Astrocyte of the hippocampus (primary cell): Measurements from ENCODE around the gene PAK3.
A peak's percentile ranks its signal among the peaks of the same experiment; 100 is the strongest.

Experiments used
- DNase-seq: peaks from one replicate; pipeline ENCODE4 v3.0.0; 2011; ENCODE audit warnings: low read depth, low spot score

Gene PAK3

DNA sequence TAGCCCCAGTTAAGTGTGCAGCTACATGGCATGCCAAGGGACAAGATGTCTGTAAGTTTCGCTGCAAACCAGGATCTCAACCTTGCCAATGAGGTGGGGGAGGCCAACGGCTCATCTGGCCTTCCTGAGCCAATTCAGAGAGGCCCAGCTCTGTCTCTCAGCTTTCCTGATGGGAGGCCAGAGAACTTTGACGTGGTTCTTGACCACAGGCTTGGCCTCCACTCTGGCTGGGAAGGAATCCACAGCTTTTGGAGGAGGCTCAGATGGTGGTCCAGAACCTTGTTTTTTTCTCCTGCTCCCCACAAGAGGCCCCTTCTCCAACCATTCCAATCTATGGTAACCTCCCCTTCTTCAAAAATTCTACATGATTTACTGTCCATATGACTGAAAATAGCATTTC is 164.5 kb downstream of the PAK3 start:
- no peak for DNase-seq

DNA sequence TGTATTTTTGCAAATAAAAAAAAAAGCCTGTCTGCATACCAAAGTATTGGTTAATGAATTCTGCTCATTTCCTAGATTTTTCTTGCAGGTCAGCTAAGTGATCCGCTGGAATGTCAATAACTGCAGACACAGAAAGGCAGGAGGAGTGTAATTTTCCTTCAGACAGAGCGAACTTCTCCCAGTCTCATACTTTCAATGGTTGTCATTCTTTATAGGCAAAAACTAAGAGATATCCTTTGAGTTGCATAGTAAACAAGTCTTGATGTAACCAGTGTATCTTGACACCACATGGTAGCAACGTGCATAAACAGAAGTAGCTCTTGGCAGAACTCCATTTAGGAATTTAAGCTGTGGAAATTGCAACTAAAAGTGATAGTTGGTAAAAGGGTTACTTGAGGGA is 166.1 kb downstream of the PAK3 start:
- peak; percentile 16 for DNase-seq

DNA sequence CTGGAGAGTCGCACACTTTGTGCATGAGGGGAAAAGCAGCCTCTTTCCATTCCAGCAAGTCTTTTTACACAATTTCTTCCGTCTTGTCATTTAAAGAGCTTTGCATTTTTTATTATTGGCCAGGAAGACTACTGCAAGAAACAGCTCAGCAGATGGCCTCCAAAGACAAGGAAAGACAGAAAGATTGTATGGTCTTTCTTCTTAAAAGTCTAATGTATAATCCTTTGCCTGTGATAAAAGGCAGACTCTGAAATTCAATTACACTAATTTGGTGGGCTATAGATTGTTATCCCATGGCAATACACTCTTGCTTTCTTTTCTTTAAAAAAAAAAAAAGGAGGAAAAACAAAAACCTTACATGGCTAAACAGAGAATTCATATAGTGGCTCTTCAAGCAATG is 168.4 kb downstream of the PAK3 start:
- DNase-seq: no peak

DNA sequence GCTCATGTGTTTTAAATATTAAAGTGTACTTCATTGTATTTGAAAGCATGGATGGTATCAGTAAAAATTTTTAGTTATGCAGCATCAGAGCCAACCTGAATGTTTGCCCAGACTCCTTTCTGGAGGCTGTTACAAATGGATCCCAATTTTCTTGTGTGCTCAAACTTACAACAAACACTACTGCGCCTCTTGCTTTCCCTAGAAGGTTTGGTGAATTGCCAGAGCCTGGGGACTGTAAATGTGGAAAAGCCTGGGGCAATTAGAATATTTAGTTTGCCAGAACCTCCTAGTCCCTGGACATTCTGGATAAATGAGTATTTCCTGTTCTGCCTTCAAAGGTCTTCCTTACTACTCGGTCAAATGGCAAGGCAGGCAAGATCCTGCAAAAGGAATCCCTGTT is 169.5 kb downstream of the PAK3 start:
- DNase-seq: no peak

DNA sequence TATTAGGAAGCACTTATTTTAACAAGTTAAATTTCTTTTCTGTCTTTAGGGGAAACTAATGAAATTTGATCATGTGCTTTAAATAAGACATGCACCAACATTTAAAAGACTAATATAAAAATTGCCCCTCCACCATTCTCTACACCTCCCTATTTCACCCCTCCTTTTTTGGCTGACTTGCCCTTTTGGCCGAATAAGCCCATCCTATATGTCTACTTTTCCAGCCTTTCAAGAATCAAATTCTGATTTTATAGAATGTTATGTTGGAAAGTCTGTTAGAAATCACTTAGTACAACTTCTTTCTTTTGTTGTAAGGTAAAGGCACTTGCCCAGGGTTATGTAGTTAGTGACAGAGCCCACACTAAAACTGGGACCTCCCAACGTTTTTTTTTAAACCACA is 172.5 kb downstream of the PAK3 start:
- no peak for DNase-seq

DNA sequence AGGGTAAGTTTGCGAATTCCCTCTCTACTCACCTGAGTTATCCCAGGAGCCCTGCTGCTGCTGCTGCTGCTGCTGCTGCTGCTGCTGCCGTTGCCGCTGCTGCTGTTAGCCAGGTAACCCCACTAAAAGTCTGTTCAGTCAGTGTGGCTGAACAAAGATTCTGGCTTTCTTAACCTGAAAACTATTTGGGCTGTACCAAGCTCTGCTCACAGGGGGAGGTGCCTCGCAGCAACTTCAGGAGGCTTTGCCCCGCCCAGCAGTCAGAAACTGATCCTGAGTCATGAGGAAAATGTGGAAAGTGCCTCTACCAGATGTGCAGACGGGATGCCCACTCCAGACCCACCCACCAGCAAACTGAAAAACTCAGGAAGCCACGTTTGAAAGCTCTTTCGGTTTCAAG is 174.3 kb downstream of the PAK3 start, which contains the start of gene CAPN6:
Gene CAPN6, minus strand, starts transcription at position 145 of the 400 bp plus-strand sequence. CDS start 6,547 bp downstream, outside the sequence.
- peak; percentile 5 for DNase-seq
